ENCODE results near the gene NTRK3. TPM values are rescaled to one million over a fixed set of nuclear protein-coding genes. Genes with fewer than 3 reads are reported as not detected.

Gene NTRK3
- polyA plus RNA-seq, 1 donor (not counting 4 experiments of a cell fraction or from before 2014, with no cell fraction given): not detected

DNA sequence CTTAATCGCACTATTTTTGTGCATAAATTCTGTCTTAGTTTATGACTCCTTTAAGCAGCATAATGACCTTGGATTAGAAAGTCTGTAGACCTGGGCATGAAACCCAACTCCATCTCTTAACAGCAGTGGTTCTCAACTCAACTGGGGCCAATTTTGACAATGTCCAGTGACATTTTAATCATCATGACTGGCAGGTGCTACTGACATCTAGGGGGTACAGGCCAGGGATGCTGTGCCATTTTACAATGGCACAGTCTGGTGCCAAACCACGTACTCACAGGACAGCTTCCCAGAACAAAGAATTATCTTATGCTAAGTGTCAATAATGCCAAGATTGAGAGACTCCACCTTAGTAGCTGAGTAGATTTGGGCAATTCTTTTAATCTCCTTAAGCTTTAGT lies 405.0 kb downstream of the NTRK3 start:
- Histone ChIP-seq H2AFZ (ENCODE audit: control insufficient read depth, low read length) (no peak overlapping the region), H3K27ac (ENCODE audit: control insufficient read depth, insufficient read depth, low read length) (no peak overlapping the region), H3K4me2 (ENCODE audit: control insufficient read depth, extremely low read depth, insufficient read depth, low read depth, low read length) (no peak overlapping the region), H3K4me3 (ENCODE audit: control insufficient read depth in 2 of 3, extremely low read depth in 1 of 3, insufficient read depth in 2 of 3, low read depth in 1 of 3, low read length in 3 of 3) (no peak overlapping the region), H3K4me1 (ENCODE audit: control insufficient read depth, extremely low read depth, insufficient read depth, low read length) (no peaks in the 10 kb centered on the region), H3K27me3 (ENCODE audit: control insufficient read depth, extremely low read depth, insufficient read depth, low read length) (no peaks in the 10 kb centered on the region), H3K9me3 (ENCODE audit: control insufficient read depth, low read depth, low read length) (no peaks in the 10 kb centered on the region), H4K20me1 (ENCODE audit: control insufficient read depth, extremely low read depth, insufficient read depth, low read length) (no peaks in the 10 kb centered on the region), H3K79me2 (ENCODE audit: control insufficient read depth, insufficient read depth, low read length) (no peaks in the 10 kb centered on the region), H3K9me1 (ENCODE audit: control insufficient read depth, extremely low read depth, insufficient read depth, low read length) (no peaks in the 10 kb centered on the region), H3K36me3 (ENCODE audit: control insufficient read depth in 2 of 2, extremely low read depth in 1 of 2, insufficient read depth in 2 of 2, low read length in 2 of 2) (no peaks in the 10 kb centered on the region), H3K9ac (ENCODE audit: control insufficient read depth, extremely low read depth, insufficient read depth, low read length) (no peak overlapping the region)
- TF ChIP-seq EZH2 (IDR thresholded peaks at IDR 0.05; ENCODE audit: low read length): no peak
- dilution Hi-C loops (cut with MboI; ENCODE audit: extremely low pct_ligation_motif_present, low sequenced_read_pairs): no loop called here
- no peak for FAIRE-seq
- no peak for DNase-seq (ENCODE audit: low read depth, low spot score)

DNA sequence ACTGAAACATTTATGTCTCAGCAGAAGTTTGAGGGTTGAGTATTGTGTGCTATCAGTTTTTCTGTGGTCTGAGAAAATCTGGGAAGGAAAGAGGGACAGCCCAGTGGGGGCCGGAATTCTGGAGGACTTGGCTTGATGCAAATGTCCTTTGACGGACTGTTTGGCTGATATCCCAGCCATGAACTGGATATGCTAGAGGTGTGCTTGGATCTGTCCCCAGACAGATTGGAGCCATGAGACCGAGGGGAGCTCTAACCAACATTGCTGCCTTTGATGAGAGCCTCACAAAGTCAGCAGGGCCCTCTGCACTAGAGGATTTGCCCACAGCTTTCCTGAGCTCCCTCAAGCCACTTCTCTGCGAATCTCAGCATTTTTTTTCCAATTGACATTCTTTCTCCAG lies 405.6 kb downstream of the NTRK3 start:
- dilution Hi-C loops (cut with MboI; ENCODE audit: extremely low pct_ligation_motif_present, low sequenced_read_pairs): no loop called here

More for the DNA sequence above, 405.6 kb downstream of the NTRK3 start:
- H2AFZ ChIP-seq (ENCODE audit: control insufficient read depth, low read length): no peak overlapping the region
- DNase-seq (ENCODE audit: low read depth, low spot score): no peak
- H4K20me1 ChIP-seq (ENCODE audit: control insufficient read depth, extremely low read depth, insufficient read depth, low read length): no peaks in the 10 kb centered on the region
- H3K79me2 ChIP-seq (ENCODE audit: control insufficient read depth, insufficient read depth, low read length): no peaks in the 10 kb centered on the region
- H3K9me3 ChIP-seq (ENCODE audit: control insufficient read depth, low read depth, low read length): no peaks in the 10 kb centered on the region
- no peaks in the 10 kb centered on the region for H3K27me3 ChIP-seq (ENCODE audit: control insufficient read depth, extremely low read depth, insufficient read depth, low read length)
- no peaks in the 10 kb centered on the region for H3K36me3 ChIP-seq (ENCODE audit: control insufficient read depth in 2 of 2, extremely low read depth in 1 of 2, insufficient read depth in 2 of 2, low read length in 2 of 2)
- no peak overlapping the region for H3K4me3 ChIP-seq (ENCODE audit: control insufficient read depth in 2 of 3, extremely low read depth in 1 of 3, insufficient read depth in 2 of 3, low read depth in 1 of 3, low read length in 3 of 3)
- no peak overlapping the region for H3K27ac ChIP-seq (ENCODE audit: control insufficient read depth, insufficient read depth, low read length)
- H3K9me1 ChIP-seq (ENCODE audit: control insufficient read depth, extremely low read depth, insufficient read depth, low read length): no peaks in the 10 kb centered on the region
- no peak for TF ChIP-seq EZH2 (IDR thresholded peaks at IDR 0.05; ENCODE audit: low read length)
- TF ChIP-seq, protein P1, sequence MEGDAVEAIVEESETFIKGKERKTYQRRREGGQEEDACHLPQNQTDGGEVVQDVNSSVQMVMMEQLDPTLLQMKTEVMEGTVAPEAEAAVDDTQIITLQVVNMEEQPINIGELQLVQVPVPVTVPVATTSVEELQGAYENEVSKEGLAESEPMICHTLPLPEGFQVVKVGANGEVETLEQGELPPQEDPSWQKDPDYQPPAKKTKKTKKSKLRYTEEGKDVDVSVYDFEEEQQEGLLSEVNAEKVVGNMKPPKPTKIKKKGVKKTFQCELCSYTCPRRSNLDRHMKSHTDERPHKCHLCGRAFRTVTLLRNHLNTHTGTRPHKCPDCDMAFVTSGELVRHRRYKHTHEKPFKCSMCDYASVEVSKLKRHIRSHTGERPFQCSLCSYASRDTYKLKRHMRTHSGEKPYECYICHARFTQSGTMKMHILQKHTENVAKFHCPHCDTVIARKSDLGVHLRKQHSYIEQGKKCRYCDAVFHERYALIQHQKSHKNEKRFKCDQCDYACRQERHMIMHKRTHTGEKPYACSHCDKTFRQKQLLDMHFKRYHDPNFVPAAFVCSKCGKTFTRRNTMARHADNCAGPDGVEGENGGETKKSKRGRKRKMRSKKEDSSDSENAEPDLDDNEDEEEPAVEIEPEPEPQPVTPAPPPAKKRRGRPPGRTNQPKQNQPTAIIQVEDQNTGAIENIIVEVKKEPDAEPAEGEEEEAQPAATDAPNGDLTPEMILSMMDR (optimal IDR thresholded peaks at IDR 0.05 in 1 of 3, IDR thresholded peaks at IDR 0.05 in 1 of 3, conservative IDR thresholded peaks at IDR 0.05 in 1 of 3; ENCODE audit: extremely low read depth in 1 of 3, insufficient read depth in 2 of 3, low read length in 3 of 3): no peak
- FAIRE-seq: no peak
- no peak overlapping the region for H3K4me2 ChIP-seq (ENCODE audit: control insufficient read depth, extremely low read depth, insufficient read depth, low read depth, low read length)
- no peaks in the 10 kb centered on the region for H3K4me1 ChIP-seq (ENCODE audit: control insufficient read depth, extremely low read depth, insufficient read depth, low read length)
- H3K9ac ChIP-seq (ENCODE audit: control insufficient read depth, extremely low read depth, insufficient read depth, low read length): no peak overlapping the region
